NCI-H82 (cell line): ENCODE measurements around the gene ZNF648.
A peak's percentile ranks its signal among the peaks of the same experiment; 100 is the strongest.
"Not testable (repeated sequence)": the region's sequence is repeated elsewhere in the genome, so short reads cannot be mapped to it uniquely, and the experiment has no call there.

Source experiments
- DNase-seq: peaks from one replicate; lab custom pipeline; 2025; lab: John Stamatoyannopoulos, UW

ZNF648 gene

GRCh38 chr1:182029002-182029378 lies 32.5 kb downstream of the ZNF648 start:
- no peak for DNase-seq

GRCh38 chr1:182015360-182015759 lies 46.2 kb downstream of the ZNF648 start:
- peak; percentile 8 for DNase-seq

- not testable (repeated sequence) for DNase-seq
Measured at GRCh38 chr1:182010800-182011370, 50.6 kb downstream of the ZNF648 start.

- DNase-seq = not testable (repeated sequence)
Measured at GRCh38 chr1:182005398-182005797, 56.1 kb downstream of the ZNF648 start.

GRCh38 chr1:182004601-182005000 lies 56.9 kb downstream of the ZNF648 start:
- no peak for DNase-seq
